GM12878 (cell line): ENCODE measurements around the gene ARF3. TPM values are rescaled to one million over a fixed set of nuclear protein-coding genes. Genes with fewer than 3 reads are reported as not detected.

Experiments
- ATAC-seq: fragments of 200-7000 bp; cut with Tn5 transposase; 3 replicates; pipeline ENCODE4 v1.9.1; 2020; ENCODE audit warnings: mild to moderate bottlenecking, moderate library complexity
- BruUV-seq: library from RNA; stranded (reverse); fragments of 400-500 nt; replicated peaks from 2 replicates; lab custom pipeline; 2021; lab: Mats Ljungman, UMichigan
- CTCF ChIA-PET: fragments of 300-600 bp; sonication (Branson Sonifier 250); formaldehyde crosslinking; extraction: SDS; loops from one replicate; lab custom pipeline; 2021; ENCODE audit warnings: inconsistent platforms; lab: Yijun Ruan, JAX
- POLR2A ChIA-PET: fragments of 350-600 bp; formaldehyde crosslinking; extraction: SDS; loops from one replicate; lab custom pipeline; 2021; ENCODE audit warnings: inconsistent platforms; lab: Charles Lee
- RAD21 ChIA-PET: fragments of 300-600 bp; sonication (Branson Sonifier 250); formaldehyde crosslinking; loops from one replicate; lab custom pipeline; 2023; ENCODE audit warnings: antibody characterized with exemption; ENCODE audit not compliant: unreplicated experiment; lab: Charles Lee
- SMC1A ChIA-PET: fragments of 300-600 bp; sonication (Branson Sonifier 250); formaldehyde crosslinking; loops from one replicate; lab custom pipeline; 2023; ENCODE audit not compliant: unreplicated experiment, uncharacterized antibody; lab: Charles Lee
- DNase-seq: peaks from one replicate; pipeline ENCODE4 v3.0.0-alpha.2; 2011; ENCODE audit warnings: low read depth, low spot score
- FAIRE-seq: peaks from 3 replicates; lab custom pipeline; 2011; peaks lifted over from hg19 to GRCh38; lab: Jason Lieb, UNC
- H2AFZ ChIP-seq: 2 replicates; pipeline ENCODE4 v1.6.0; 2011; ENCODE audit warnings: low read depth, low read length, control low read depth; ENCODE audit not compliant: control insufficient read depth
- H3K27ac ChIP-seq: 2 replicates; pipeline ENCODE4 v1.5.1; 2011; ENCODE audit warnings: control low read depth; ENCODE audit not compliant: control insufficient read depth, insufficient read depth
- H3K27me3 ChIP-seq, 2 experiments: replicated peaks in 1 of 2; 2 replicates each; pipeline versions ENCODE4 v1.6.0 to v1.6.1; 2011; ENCODE audit warnings: low read length in 1 of 2; ENCODE audit not compliant: control insufficient read depth in 2 of 2, insufficient read depth in 2 of 2
- H3K36me3 ChIP-seq, 2 experiments: 2 replicates each; pipeline ENCODE4 v1.5.1; 2011; ENCODE audit warnings: low read length in 1 of 2; ENCODE audit not compliant: control insufficient read depth in 2 of 2, insufficient read depth in 2 of 2
- H3K4me1 ChIP-seq: 2 replicates; pipeline ENCODE4 v1.6.1; 2011; ENCODE audit warnings: mild to moderate bottlenecking, low read length, moderate library complexity, mixed read lengths; ENCODE audit not compliant: control insufficient read depth, insufficient read depth
- H3K4me2 ChIP-seq: 2 replicates; pipeline ENCODE4 v1.6.0; 2011; ENCODE audit warnings: control low read depth; ENCODE audit not compliant: control insufficient read depth, insufficient read depth
- H3K4me3 ChIP-seq: fragments of 200-600 bp; sonication (generic); 2 replicates; pipeline ENCODE4 v1.5.1; 2016
- H3K79me2 ChIP-seq: 2 replicates; pipeline ENCODE4 v1.6.0; 2011; ENCODE audit warnings: low read length; ENCODE audit not compliant: control insufficient read depth, insufficient read depth
- H3K9ac ChIP-seq: 2 replicates; pipeline ENCODE4 v1.8.0; 2011; ENCODE audit warnings: low read length, control low read depth, mixed read lengths; ENCODE audit not compliant: control insufficient read depth, insufficient read depth
- H3K9me3 ChIP-seq: replicated peaks from 3 replicates; pipeline ENCODE4 v1.5.1; 2011; ENCODE audit warnings: mild to moderate bottlenecking, low read length; ENCODE audit not compliant: control insufficient read depth, insufficient read depth
- H4K20me1 ChIP-seq: 2 replicates; pipeline ENCODE4 v1.6.0; 2011; ENCODE audit not compliant: control insufficient read depth, insufficient read depth
- FOXK2 ChIP-seq: fragments of 450-650 bp; IDR thresholded peaks from 2 replicates; pipeline ENCODE4 v1.6.1; 2017; ENCODE audit warnings: mild to moderate bottlenecking, moderate library complexity
- HCFC1 ChIP-seq: fragments of 150-350 bp; IDR thresholded peaks from 2 replicates; pipeline ENCODE4 v1.6.1; 2014; ENCODE audit warnings: low read length
- LARP7 ChIP-seq: fragments of 450-650 bp; IDR thresholded peaks from 2 replicates; pipeline ENCODE4 v1.6.1; 2017; ENCODE audit warnings: mild to moderate bottlenecking
- MEF2A ChIP-seq: IDR thresholded peaks from 2 replicates; pipeline ENCODE4 v1.6.1; 2011; ENCODE audit warnings: low read depth, mild to moderate bottlenecking, low read length, moderate library complexity; ENCODE audit not compliant: insufficient read depth
- MYB ChIP-seq: fragments of 150-350 bp; IDR thresholded peaks from 2 replicates; pipeline ENCODE4 v1.6.1; 2014; ENCODE audit warnings: mild to moderate bottlenecking, low read depth, low read length, borderline replicate concordance
- NR2C1 ChIP-seq: fragments of 450-650 bp; IDR thresholded peaks from 2 replicates; pipeline ENCODE4 v1.6.1; 2017; ENCODE audit warnings: antibody characterized with exemption, mild to moderate bottlenecking, moderate library complexity
- RELA ChIP-seq: fragments of 450-650 bp; IDR thresholded peaks from 2 replicates; pipeline ENCODE4 v1.8.0; 2014; ENCODE audit warnings: borderline replicate concordance; ENCODE audit not compliant: partially characterized antibody
- STAT3 ChIP-seq: IDR thresholded peaks from 2 replicates; pipeline ENCODE4 v1.6.1; 2011; ENCODE audit warnings: low read depth, low read length, improper control_type of control experiment
- TCF7 ChIP-seq: IDR thresholded peaks from 2 replicates; pipeline ENCODE4 v1.6.1; 2014; ENCODE audit warnings: antibody characterized with exemption, borderline replicate concordance
- ZNF384 ChIP-seq: IDR thresholded peaks from 2 replicates; pipeline ENCODE4 v1.6.1; 2012; ENCODE audit warnings: low read depth, mild to moderate bottlenecking, low read length, improper control_type of control experiment, borderline replicate concordance
- WGBS: methylation state at CpG from one replicate; pipeline ENCODE4 v1.1.6; 2016; ENCODE audit warnings: low lambda C conversion rate; ENCODE audit not compliant: insufficient replicate concordance, insufficient coverage; ENCODE audit errors: missing lambda C conversion rate; 5-methylcytosine and 5-hydroxymethylcytosine counted together
- in situ Hi-C: fragments of 300-500 bp; cut with MboI; formaldehyde crosslinking; loops from 9 replicates; pipeline ENCODE4 v1.14.3; 2018; ENCODE audit warnings: mixed read lengths
- intact Hi-C: fragments of 100-400 bp; cut with micrococcal nuclease; formaldehyde crosslinking; loops from one replicate; pipeline ENCODE4 v1.14.2; 2022; ENCODE audit not compliant: unreplicated experiment
- polyA plus RNA-seq, 11 experiments: library from polyadenylated mRNA; depleted of rRNA in 4 of 11; unstranded in 6 of 11; stranded (reverse) in 5 of 11; fragments of >200 nt; fragmentation: Nextera tagmentation in 4 of 11; fragmentation: Illumina TruSeq in 1 of 11; extraction: Ambion mirVana in 4 of 11; extraction: Trizol in 1 of 11; gene quantifications; 1 replicate in 1 of 11; 2 replicates in 10 of 11; pipeline versions ENCODE4 v1.2.1 to v1.2.3, GENCODE V29; 2011 to 2016; ENCODE audit warnings: inconsistent platforms in 2 of 11, missing spikeins in 2 of 11, low read depth in 1 of 11
- total RNA-seq, 4 experiments: library from RNA; depleted of rRNA in 3 of 4; stranded (reverse); fragments of >200 nt in 3 of 4; fragmentation: Illumina TruSeq in 1 of 4; extraction: Trizol in 1 of 4; gene quantifications; 2 replicates each; pipeline versions ENCODE4 v1.2.1 to v1.2.3, GENCODE V29; 2013 to 2021
- TF ChIP-seq, protein P1 (sequence below): fragments of 450-650 bp; IDR thresholded peaks from 2 replicates; pipeline ENCODE4 v1.6.1; 2018; ENCODE audit warnings: mild to moderate bottlenecking, low read depth, moderate library complexity; ENCODE audit not compliant: partially characterized antibody
- TF ChIP-seq, protein P2 (sequence below): fragments of 450-650 bp; IDR thresholded peaks from 2 replicates; pipeline ENCODE4 v1.6.1; 2017; ENCODE audit warnings: mild to moderate bottlenecking, moderate library complexity
- TF ChIP-seq, protein P3 (sequence below): IDR thresholded peaks from 2 replicates; pipeline ENCODE4 v1.6.1; 2012; ENCODE audit warnings: low read depth, low read length, improper control_type of control experiment
- TF ChIP-seq, protein P4 (sequence below): IDR thresholded peaks from 2 replicates; pipeline ENCODE4 v1.6.1; 2011; ENCODE audit warnings: low read depth, low read length, improper control_type of control experiment, borderline replicate concordance
- TF ChIP-seq, protein P5 (sequence below): IDR thresholded peaks from 2 replicates; pipeline ENCODE4 v1.6.1; 2011; ENCODE audit warnings: low read depth, mild to moderate bottlenecking, low read length, moderate library complexity, borderline replicate concordance; ENCODE audit errors: extremely low read depth

ARF3 gene
- total and polyA plus RNA-seq, 10 of the 15 experiments (the other 5 are each of a cell fraction or from before 2014, with no cell fraction given) = 8.7 to 263 (median 74.4) TPM

DNA sequence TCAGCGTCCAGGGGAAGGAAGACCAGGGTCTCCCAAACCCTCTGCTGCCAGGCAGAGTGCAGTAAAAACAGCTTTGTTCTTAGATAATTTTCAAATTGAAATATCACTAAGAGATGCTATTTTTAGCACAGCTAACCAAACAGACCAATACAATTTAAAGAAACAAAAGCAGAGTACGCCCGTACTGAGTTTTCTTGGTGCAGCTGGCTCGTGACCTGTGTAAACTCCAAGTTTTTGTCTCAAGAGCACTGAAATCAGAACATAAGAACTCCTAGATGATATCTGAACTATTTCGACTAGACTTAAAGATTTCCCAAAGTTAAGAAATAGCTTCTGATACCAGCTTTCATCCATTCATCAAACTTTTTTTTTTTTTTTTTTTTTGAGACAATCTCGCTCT is 10.3 kb downstream of the ARF3 start:
- Histone ChIP-seq H3K79me2 (peaks cover 20% of the 10 kb centered on the region), H3K27me3 (no peaks in the 10 kb centered on the region), H3K4me3 (no peak overlapping the region), H3K4me2 (no peak overlapping the region), H2AFZ (no peak overlapping the region), H3K36me3 (peaks cover 0 to 9% of the 10 kb centered on the region in 2 experiments; a peak in 3 of 4 replicates), H4K20me1 (0 out of 2 replicates have a peak, but pooled peaks cover 3% of the 10 kb centered on the region), H3K9ac (no peak overlapping the region), H3K4me1 (no peaks in the 10 kb centered on the region; the same call in 1 of the 2 replicates), H3K9me3 (no peaks in the 10 kb centered on the region), H3K27ac (no peak overlapping the region)
- CTCF ChIA-PET = interaction anchor here (1.7 to 6.0 kb wide), 3 partner anchors 11 to 41 kb away, joined by 7 to 24 read pairs (median 7); partner anchors contain the start of gene FKBP11
- 84% methylated on average over 6 of the region's 6 CpGs for WGBS
- BruUV-seq = no TSS peak
- no peak for DNase-seq
- in situ Hi-C loops (no loop called here), intact Hi-C loops (no loop called here)
- FAIRE-seq = no peak
- SMC1A ChIA-PET = interaction anchor here (0.9 kb wide), 1 partner anchor 17 kb away, joined by 3 read pairs; no protein-coding TSS in a partner anchor
- no peak for ATAC-seq
- RAD21 ChIA-PET = interaction anchor here (0.9 to 1.0 kb wide), 2 partner anchors 9 to 94 kb away, joined by 3 read pairs; no protein-coding TSS in a partner anchor
- TF ChIP-seq TCF7 = no peak
- TF ChIP-seq NR2C1 = no peak
- TF ChIP-seq, protein P1, sequence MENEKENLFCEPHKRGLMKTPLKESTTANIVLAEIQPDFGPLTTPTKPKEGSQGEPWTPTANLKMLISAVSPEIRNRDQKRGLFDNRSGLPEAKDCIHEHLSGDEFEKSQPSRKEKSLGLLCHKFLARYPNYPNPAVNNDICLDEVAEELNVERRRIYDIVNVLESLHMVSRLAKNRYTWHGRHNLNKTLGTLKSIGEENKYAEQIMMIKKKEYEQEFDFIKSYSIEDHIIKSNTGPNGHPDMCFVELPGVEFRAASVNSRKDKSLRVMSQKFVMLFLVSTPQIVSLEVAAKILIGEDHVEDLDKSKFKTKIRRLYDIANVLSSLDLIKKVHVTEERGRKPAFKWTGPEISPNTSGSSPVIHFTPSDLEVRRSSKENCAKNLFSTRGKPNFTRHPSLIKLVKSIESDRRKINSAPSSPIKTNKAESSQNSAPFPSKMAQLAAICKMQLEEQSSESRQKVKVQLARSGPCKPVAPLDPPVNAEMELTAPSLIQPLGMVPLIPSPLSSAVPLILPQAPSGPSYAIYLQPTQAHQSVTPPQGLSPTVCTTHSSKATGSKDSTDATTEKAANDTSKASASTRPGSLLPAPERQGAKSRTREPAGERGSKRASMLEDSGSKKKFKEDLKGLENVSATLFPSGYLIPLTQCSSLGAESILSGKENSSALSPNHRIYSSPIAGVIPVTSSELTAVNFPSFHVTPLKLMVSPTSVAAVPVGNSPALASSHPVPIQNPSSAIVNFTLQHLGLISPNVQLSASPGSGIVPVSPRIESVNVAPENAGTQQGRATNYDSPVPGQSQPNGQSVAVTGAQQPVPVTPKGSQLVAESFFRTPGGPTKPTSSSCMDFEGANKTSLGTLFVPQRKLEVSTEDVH = no peak
- TF ChIP-seq ZNF384 = no peak
- no peak for TF ChIP-seq MYB
- TF ChIP-seq, protein P2, sequence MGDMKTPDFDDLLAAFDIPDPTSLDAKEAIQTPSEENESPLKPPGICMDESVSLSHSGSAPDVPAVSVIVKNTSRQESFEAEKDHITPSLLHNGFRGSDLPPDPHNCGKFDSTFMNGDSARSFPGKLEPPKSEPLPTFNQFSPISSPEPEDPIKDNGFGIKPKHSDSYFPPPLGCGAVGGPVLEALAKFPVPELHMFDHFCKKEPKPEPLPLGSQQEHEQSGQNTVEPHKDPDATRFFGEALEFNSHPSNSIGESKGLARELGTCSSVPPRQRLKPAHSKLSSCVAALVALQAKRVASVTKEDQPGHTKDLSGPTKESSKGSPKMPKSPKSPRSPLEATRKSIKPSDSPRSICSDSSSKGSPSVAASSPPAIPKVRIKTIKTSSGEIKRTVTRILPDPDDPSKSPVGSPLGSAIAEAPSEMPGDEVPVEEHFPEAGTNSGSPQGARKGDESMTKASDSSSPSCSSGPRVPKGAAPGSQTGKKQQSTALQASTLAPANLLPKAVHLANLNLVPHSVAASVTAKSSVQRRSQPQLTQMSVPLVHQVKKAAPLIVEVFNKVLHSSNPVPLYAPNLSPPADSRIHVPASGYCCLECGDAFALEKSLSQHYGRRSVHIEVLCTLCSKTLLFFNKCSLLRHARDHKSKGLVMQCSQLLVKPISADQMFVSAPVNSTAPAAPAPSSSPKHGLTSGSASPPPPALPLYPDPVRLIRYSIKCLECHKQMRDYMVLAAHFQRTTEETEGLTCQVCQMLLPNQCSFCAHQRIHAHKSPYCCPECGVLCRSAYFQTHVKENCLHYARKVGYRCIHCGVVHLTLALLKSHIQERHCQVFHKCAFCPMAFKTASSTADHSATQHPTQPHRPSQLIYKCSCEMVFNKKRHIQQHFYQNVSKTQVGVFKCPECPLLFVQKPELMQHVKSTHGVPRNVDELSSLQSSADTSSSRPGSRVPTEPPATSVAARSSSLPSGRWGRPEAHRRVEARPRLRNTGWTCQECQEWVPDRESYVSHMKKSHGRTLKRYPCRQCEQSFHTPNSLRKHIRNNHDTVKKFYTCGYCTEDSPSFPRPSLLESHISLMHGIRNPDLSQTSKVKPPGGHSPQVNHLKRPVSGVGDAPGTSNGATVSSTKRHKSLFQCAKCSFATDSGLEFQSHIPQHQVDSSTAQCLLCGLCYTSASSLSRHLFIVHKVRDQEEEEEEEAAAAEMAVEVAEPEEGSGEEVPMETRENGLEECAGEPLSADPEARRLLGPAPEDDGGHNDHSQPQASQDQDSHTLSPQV = no peak
- no peak for TF ChIP-seq HCFC1
- TF ChIP-seq, protein P3, sequence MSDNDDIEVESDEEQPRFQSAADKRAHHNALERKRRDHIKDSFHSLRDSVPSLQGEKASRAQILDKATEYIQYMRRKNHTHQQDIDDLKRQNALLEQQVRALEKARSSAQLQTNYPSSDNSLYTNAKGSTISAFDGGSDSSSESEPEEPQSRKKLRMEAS = no peak
- TF ChIP-seq, protein P4, sequence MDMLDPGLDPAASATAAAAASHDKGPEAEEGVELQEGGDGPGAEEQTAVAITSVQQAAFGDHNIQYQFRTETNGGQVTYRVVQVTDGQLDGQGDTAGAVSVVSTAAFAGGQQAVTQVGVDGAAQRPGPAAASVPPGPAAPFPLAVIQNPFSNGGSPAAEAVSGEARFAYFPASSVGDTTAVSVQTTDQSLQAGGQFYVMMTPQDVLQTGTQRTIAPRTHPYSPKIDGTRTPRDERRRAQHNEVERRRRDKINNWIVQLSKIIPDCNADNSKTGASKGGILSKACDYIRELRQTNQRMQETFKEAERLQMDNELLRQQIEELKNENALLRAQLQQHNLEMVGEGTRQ = no peak
- TF ChIP-seq FOXK2 = no peak
- TF ChIP-seq, protein P5, sequence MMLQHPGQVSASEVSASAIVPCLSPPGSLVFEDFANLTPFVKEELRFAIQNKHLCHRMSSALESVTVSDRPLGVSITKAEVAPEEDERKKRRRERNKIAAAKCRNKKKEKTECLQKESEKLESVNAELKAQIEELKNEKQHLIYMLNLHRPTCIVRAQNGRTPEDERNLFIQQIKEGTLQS = no peak
- no peak for TF ChIP-seq RELA
- TF ChIP-seq MEF2A = no peak
- TF ChIP-seq LARP7 = no peak
- TF ChIP-seq STAT3 = no peak
- POLR2A ChIA-PET = interaction anchor here (0.7 to 1.2 kb wide), 2 partner anchors 21 to 278 kb away, joined by 3 to 4 read pairs; partner anchors contain the start of gene FKBP11
